Glutamatergic neuron (in vitro differentiated cells): ENCODE measurements around the gene GAB2. TPM values are rescaled to one million over a fixed set of nuclear protein-coding genes. Genes with fewer than 3 reads are reported as not detected.

Experiments used
- DNase-seq: peaks from one replicate; pipeline ENCODE4 v3.0.0; 2022
- H3K27ac Mint-ChIP-seq: one replicate; pipeline ENCODE4 v1.8.0; 2020; ENCODE audit warnings: mild to moderate bottlenecking, mixed read lengths, inconsistent platforms; ENCODE audit not compliant: unreplicated experiment
- H3K27me3 Mint-ChIP-seq: one replicate; pipeline ENCODE4 v1.8.0; 2020; ENCODE audit warnings: mild to moderate bottlenecking, moderate library complexity, mixed read lengths, inconsistent platforms; ENCODE audit not compliant: unreplicated experiment
- H3K36me3 Mint-ChIP-seq: one replicate; pipeline ENCODE4 v1.8.0; 2020; ENCODE audit warnings: mild to moderate bottlenecking, mixed read lengths, inconsistent platforms; ENCODE audit not compliant: unreplicated experiment
- H3K4me1 Mint-ChIP-seq: one replicate; pipeline ENCODE4 v1.8.0; 2020; ENCODE audit warnings: mild to moderate bottlenecking, low read depth, mixed read lengths, inconsistent platforms; ENCODE audit not compliant: unreplicated experiment
- H3K4me3 Mint-ChIP-seq: one replicate; pipeline ENCODE4 v1.8.0; 2020; ENCODE audit warnings: mild to moderate bottlenecking, mixed read lengths, inconsistent platforms; ENCODE audit not compliant: unreplicated experiment
- H3K9me3 Mint-ChIP-seq: one replicate; pipeline ENCODE4 v1.8.0; 2020; ENCODE audit warnings: mild to moderate bottlenecking, moderate library complexity, mixed read lengths, inconsistent platforms; ENCODE audit not compliant: unreplicated experiment
- CTCF ChIP-seq: fragments of 200-600 bp; sonication (generic); IDR thresholded peaks from one replicate; pipeline ENCODE4 v1.5.0; 2021; ENCODE audit not compliant: partially characterized antibody, unreplicated experiment
- total RNA-seq: library from RNA; stranded (reverse); fragmentation: NEBNext Ultra II Directional; extraction: Animal tissue kit (Norgen Biotek cat#: 25700); gene quantifications from one replicate; pipeline ENCODE4 v1.2.1, GENCODE V29; 2021; ENCODE audit not compliant: unreplicated experiment

The GAB2 gene
- total RNA-seq, 1 donor from 2014 or later: 87.9 TPM

GRCh38 chr11:78372114-78372768 is 45.4 kb downstream of the GAB2 start:
- peaks cover 41% of the 10 kb centered on the region for H3K4me1 Mint-ChIP-seq
- no peak for TF ChIP-seq CTCF
- peak overlapping the region; percentile 53 for H3K4me3 Mint-ChIP-seq
- peaks cover 3% of the 10 kb centered on the region for H3K9me3 Mint-ChIP-seq
- H3K27me3 Mint-ChIP-seq: peaks cover 6% of the 10 kb centered on the region
- no peak for DNase-seq
- H3K36me3 Mint-ChIP-seq: no peaks in the 10 kb centered on the region
- peak overlapping the region; percentile 77 for H3K27ac Mint-ChIP-seq

- H3K4me3 Mint-ChIP-seq: peak overlapping the region; percentile 90
- TF ChIP-seq CTCF: no peak
- H3K9me3 Mint-ChIP-seq: peaks cover 3% of the 10 kb centered on the region
- H3K36me3 Mint-ChIP-seq: no peaks in the 10 kb centered on the region
- H3K4me1 Mint-ChIP-seq: peaks cover 47% of the 10 kb centered on the region
- H3K27me3 Mint-ChIP-seq: peaks cover 6% of the 10 kb centered on the region
- peak overlapping the region; percentile 92 for H3K27ac Mint-ChIP-seq
- DNase-seq: no peak
Measured at GRCh38 chr11:78371221-78371891, 46.3 kb downstream of the GAB2 start.

GRCh38 chr11:78370406-78371172 is 47.0 kb downstream of the GAB2 start:
- Mint-ChIP-seq H3K4me3 (peak overlapping the region; percentile 90), H3K27me3 (peaks cover 6% of the 10 kb centered on the region), H3K9me3 (peaks cover 3% of the 10 kb centered on the region), H3K27ac (peak overlapping the region; percentile 92), H3K36me3 (no peaks in the 10 kb centered on the region), H3K4me1 (peaks cover 48% of the 10 kb centered on the region)
- DNase-seq: no peak
- TF ChIP-seq CTCF: no peak

- no peak overlapping the region for H3K27ac Mint-ChIP-seq
- peaks cover 3% of the 10 kb centered on the region for H3K27me3 Mint-ChIP-seq
- TF ChIP-seq CTCF: no peak
- no peaks in the 10 kb centered on the region for H3K36me3 Mint-ChIP-seq
- H3K4me1 Mint-ChIP-seq: peaks cover 28% of the 10 kb centered on the region
- H3K4me3 Mint-ChIP-seq: no peak overlapping the region
- peaks cover 3% of the 10 kb centered on the region for H3K9me3 Mint-ChIP-seq
- DNase-seq: no peak
Measured at GRCh38 chr11:78365381-78365792, 52.2 kb downstream of the GAB2 start.
